Esophagus squamous epithelium (tissue), 4 donors: ENCODE measurements around the gene IRS1.

ENCODE experiments used
- POLR2A ChIP-seq, 4 donors: fragments of 450-650 bp; IDR thresholded peaks; one replicate each; pipeline ENCODE4 v1.6.1; 2017; ENCODE audit warnings: antibody characterized with exemption in 4 of 4, mild to moderate bottlenecking in 4 of 4, moderate library complexity in 3 of 4
- TF ChIP-seq, protein P1 (sequence below), 6 experiments: fragments of 450-650 bp in 4 of 6; fragments of 200-600 bp in 2 of 6; sonication (generic) in 2 of 6; IDR thresholded peaks; one replicate each; pipeline ENCODE4 v1.5.1; 2016 to 2019; ENCODE audit warnings: antibody characterized with exemption in 6 of 6, mild to moderate bottlenecking in 4 of 6, moderate library complexity in 4 of 6

DNA sequence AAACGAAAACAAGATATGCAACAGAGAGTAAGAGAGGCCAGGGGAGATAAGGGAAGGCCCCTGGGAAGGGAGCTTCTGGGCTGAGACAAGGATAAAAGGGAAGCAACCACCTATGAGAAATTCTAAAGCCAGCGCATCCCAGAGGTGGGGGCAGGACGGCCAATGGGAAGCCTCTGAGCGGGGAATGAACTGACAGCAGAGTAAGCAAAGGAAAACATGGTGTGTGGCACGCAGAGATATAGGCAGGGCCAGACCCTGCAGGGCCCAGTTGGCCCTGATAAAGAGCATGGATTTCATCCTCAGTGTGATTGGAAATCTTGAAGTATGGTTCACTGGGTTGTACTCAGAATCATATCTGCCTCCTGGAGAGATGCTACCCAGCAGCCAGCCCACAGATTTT, 78.7 kb downstream of the IRS1 start:
- TF ChIP-seq, protein P1, sequence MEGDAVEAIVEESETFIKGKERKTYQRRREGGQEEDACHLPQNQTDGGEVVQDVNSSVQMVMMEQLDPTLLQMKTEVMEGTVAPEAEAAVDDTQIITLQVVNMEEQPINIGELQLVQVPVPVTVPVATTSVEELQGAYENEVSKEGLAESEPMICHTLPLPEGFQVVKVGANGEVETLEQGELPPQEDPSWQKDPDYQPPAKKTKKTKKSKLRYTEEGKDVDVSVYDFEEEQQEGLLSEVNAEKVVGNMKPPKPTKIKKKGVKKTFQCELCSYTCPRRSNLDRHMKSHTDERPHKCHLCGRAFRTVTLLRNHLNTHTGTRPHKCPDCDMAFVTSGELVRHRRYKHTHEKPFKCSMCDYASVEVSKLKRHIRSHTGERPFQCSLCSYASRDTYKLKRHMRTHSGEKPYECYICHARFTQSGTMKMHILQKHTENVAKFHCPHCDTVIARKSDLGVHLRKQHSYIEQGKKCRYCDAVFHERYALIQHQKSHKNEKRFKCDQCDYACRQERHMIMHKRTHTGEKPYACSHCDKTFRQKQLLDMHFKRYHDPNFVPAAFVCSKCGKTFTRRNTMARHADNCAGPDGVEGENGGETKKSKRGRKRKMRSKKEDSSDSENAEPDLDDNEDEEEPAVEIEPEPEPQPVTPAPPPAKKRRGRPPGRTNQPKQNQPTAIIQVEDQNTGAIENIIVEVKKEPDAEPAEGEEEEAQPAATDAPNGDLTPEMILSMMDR (IDR thresholded peaks at IDR 0.05): no peak
- TF ChIP-seq POLR2A (IDR thresholded peaks at IDR 0.05): no peak
